ENCODE measurements around the gene SMIM13.

The SMIM13 gene

GRCh38 chr6:11064836-11065235 lies 28.8 kb upstream of the SMIM13 start:
- Histone ChIP-seq H3F3A (ENCODE audit: control insufficient read depth, insufficient read depth) (no peaks in the 10 kb centered on the region), H3K4me1 (ENCODE audit: control insufficient read depth, low read length) (no peaks in the 10 kb centered on the region), H4K20me1 (ENCODE audit: control insufficient read depth, insufficient read depth, low read depth, low read length) (no peaks in the 10 kb centered on the region), H3K4me2 (ENCODE audit: low read length) (no peak overlapping the region), H3K9me2 (replicated peaks; ENCODE audit: control insufficient read depth, low read length) (no peaks in the 10 kb centered on the region), H3K4me3 (ENCODE audit: low read length) (no peak overlapping the region), H3K9me3 (ENCODE audit: control insufficient read depth, insufficient read depth, low read length) (no peaks in the 10 kb centered on the region), H3K36me3 (ENCODE audit: control insufficient read depth, low read length) (no peaks in the 10 kb centered on the region), H3K27me3 (ENCODE audit: control insufficient read depth, low read length) (peaks cover 18% of the 10 kb centered on the region), H3K27ac (ENCODE audit: low read depth, low read length) (no peak overlapping the region), H3K79me2 (ENCODE audit: control insufficient read depth, low read length) (no peaks in the 10 kb centered on the region)
- TF ChIP-seq CTCF (IDR thresholded peaks at IDR 0.05; ENCODE audit: low read depth, low read length, poor library complexity, severe bottlenecking) (no peak), EZH2phosphoT487 (IDR thresholded peaks at IDR 0.05; ENCODE audit: borderline replicate concordance, low read length) (no peak)

- Histone ChIP-seq H4K20me1 (ENCODE audit: control insufficient read depth, insufficient read depth, low read depth, low read length) (no peaks in the 10 kb centered on the region), H3K27ac (ENCODE audit: low read depth, low read length) (no peak overlapping the region), H3K4me3 (ENCODE audit: low read length) (no peak overlapping the region), H3K4me2 (ENCODE audit: low read length) (no peak overlapping the region), H3K27me3 (ENCODE audit: control insufficient read depth, low read length) (peaks cover 18% of the 10 kb centered on the region), H3K4me1 (ENCODE audit: control insufficient read depth, low read length) (no peaks in the 10 kb centered on the region), H3K36me3 (ENCODE audit: control insufficient read depth, low read length) (no peaks in the 10 kb centered on the region), H3K9me2 (replicated peaks; ENCODE audit: control insufficient read depth, low read length) (no peaks in the 10 kb centered on the region), H3K79me2 (ENCODE audit: control insufficient read depth, low read length) (no peaks in the 10 kb centered on the region), H3F3A (ENCODE audit: control insufficient read depth, insufficient read depth) (no peaks in the 10 kb centered on the region), H3K9me3 (ENCODE audit: control insufficient read depth, insufficient read depth, low read length) (no peaks in the 10 kb centered on the region)
- TF ChIP-seq CTCF (IDR thresholded peaks at IDR 0.05; ENCODE audit: low read depth, low read length, poor library complexity, severe bottlenecking) (no peak), EZH2phosphoT487 (IDR thresholded peaks at IDR 0.05; ENCODE audit: borderline replicate concordance, low read length) (no peak)
Observed at GRCh38 chr6:11065436-11066202, 28.0 kb upstream of the SMIM13 start.

- no peaks in the 10 kb centered on the region for H4K20me1 ChIP-seq (ENCODE audit: control insufficient read depth, insufficient read depth, low read depth, low read length)
- H3K36me3 ChIP-seq (ENCODE audit: control insufficient read depth, low read length): no peaks in the 10 kb centered on the region
- H3K4me2 ChIP-seq (ENCODE audit: low read length): no peak overlapping the region
- H3F3A ChIP-seq (ENCODE audit: control insufficient read depth, insufficient read depth): no peaks in the 10 kb centered on the region
- no peaks in the 10 kb centered on the region for H3K9me2 ChIP-seq (replicated peaks; ENCODE audit: control insufficient read depth, low read length)
- no peak overlapping the region for H3K4me3 ChIP-seq (ENCODE audit: low read length)
- H3K79me2 ChIP-seq (ENCODE audit: control insufficient read depth, low read length): no peaks in the 10 kb centered on the region
- peaks cover 15% of the 10 kb centered on the region for H3K27me3 ChIP-seq (ENCODE audit: control insufficient read depth, low read length)
- no peak overlapping the region for H3K27ac ChIP-seq (ENCODE audit: low read depth, low read length)
- no peaks in the 10 kb centered on the region for H3K9me3 ChIP-seq (ENCODE audit: control insufficient read depth, insufficient read depth, low read length)
- H3K4me1 ChIP-seq (ENCODE audit: control insufficient read depth, low read length): no peaks in the 10 kb centered on the region
- TF ChIP-seq EZH2phosphoT487 (IDR thresholded peaks at IDR 0.05; ENCODE audit: borderline replicate concordance, low read length): no peak
- no peak for TF ChIP-seq CTCF (IDR thresholded peaks at IDR 0.05; ENCODE audit: low read depth, low read length, poor library complexity, severe bottlenecking)
Observed at GRCh38 chr6:11066505-11067347, 26.9 kb upstream of the SMIM13 start.

All from DOHH2 (cell line).